ENCODE data around the gene MYL11.

The MYL11 gene

GRCh38 chr16:30369938-30370455, 4.6 kb upstream of the MYL11 start:
- H3K4me1 ChIP-seq, result peaks cover 64% of the 10 kb centered on the region
- H4K20me1 ChIP-seq, result peaks cover 48% of the 10 kb centered on the region
- peak overlapping the region; percentile 99 for H3K4me2 ChIP-seq
- H3K27me3 ChIP-seq, result no peaks in the 10 kb centered on the region
- peak overlapping the region; percentile 82 for H3K27ac ChIP-seq
- H3K4me3 ChIP-seq, result peak overlapping the region; percentile 88
- H3K9ac ChIP-seq, result peak overlapping the region; percentile 90
- no peak for TF ChIP-seq Cebpa-rat (IDR thresholded peaks at IDR 0.05)
- no peaks in the 10 kb centered on the region for H3K9me3 ChIP-seq
- H3K36me3 ChIP-seq, result peaks cover 26% of the 10 kb centered on the region

DNA sequence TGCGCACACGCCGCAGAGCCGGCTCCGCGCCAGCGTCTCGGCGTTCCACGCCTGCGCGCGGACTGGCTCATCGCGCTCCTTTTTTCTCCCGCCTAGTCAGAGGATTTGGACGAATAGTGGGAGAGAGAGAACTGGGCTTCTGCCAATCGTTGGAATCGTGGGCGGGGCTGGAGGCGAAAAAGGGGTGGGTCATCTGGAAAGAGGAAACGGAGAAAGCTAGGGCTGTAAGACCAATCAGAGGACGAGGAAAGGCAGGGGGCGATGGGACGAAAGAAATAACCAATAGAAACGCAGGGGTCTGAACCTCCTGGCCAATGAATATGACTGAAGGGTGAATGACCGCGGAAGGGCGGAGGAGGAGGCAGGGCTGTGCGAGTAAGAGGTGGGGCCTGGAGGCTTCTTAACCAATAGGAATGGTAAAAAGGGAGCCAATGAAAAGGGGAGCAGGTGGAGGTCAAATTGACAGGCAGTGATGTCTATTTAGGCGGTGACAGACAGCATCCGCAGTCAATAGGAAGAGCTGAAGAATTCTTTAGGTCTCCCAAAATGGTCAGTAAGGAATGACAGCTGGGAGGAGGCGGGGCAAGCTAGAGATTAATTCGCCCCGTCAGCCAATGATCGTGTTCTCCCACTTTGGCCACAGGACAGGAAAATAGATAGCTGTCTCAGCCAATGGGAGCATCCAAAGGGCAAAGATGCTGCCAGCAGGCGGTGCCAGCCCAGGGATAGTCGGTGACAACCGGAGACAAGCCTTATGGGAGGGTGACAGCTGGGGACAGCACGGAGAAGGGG, 4.0 kb upstream of the MYL11 start, which contains the start of gene TBC1D10B:
TBC1D10B (minus strand) TSS at position 39 of the 792 bp plus-strand sequence. CDS start 311 bp downstream, outside the sequence.
- H3K4me2 ChIP-seq, result peak within 1 kb of the TSS; percentile 99
- H3K4me1 ChIP-seq, result peaks cover 64% of the 10 kb centered on the region
- H4K20me1 ChIP-seq, result peaks cover 41% of the 10 kb centered on the region
- H3K27ac ChIP-seq, result peak within 1 kb of the TSS; percentile 82
- H3K27me3 ChIP-seq, result no peaks in the 10 kb centered on the region
- peaks cover 19% of the 10 kb centered on the region for H3K36me3 ChIP-seq
- peak within 1 kb of the TSS; percentile 90 for H3K9ac ChIP-seq
- H3K9me3 ChIP-seq, result no peaks in the 10 kb centered on the region
- TF ChIP-seq Cebpa-rat (IDR thresholded peaks at IDR 0.05), result no peak
- peak within 1 kb of the TSS; percentile 88 for H3K4me3 ChIP-seq

- TF ChIP-seq Cebpa-rat (IDR thresholded peaks at IDR 0.05), result no peak
- Histone ChIP-seq H3K36me3 (peaks cover 12% of the 10 kb centered on the region), H3K9me3 (no peaks in the 10 kb centered on the region), H3K4me3 (peak overlapping the region; percentile 66), H3K9ac (peak overlapping the region; percentile 74), H4K20me1 (peaks cover 34% of the 10 kb centered on the region), H3K4me2 (peak overlapping the region; percentile 89), H3K27ac (peak overlapping the region; percentile 76), H3K27me3 (no peaks in the 10 kb centered on the region), H3K4me1 (peaks cover 58% of the 10 kb centered on the region)
Observed at GRCh38 chr16:30371248-30371816, 3.3 kb upstream of the MYL11 start.

DNA sequence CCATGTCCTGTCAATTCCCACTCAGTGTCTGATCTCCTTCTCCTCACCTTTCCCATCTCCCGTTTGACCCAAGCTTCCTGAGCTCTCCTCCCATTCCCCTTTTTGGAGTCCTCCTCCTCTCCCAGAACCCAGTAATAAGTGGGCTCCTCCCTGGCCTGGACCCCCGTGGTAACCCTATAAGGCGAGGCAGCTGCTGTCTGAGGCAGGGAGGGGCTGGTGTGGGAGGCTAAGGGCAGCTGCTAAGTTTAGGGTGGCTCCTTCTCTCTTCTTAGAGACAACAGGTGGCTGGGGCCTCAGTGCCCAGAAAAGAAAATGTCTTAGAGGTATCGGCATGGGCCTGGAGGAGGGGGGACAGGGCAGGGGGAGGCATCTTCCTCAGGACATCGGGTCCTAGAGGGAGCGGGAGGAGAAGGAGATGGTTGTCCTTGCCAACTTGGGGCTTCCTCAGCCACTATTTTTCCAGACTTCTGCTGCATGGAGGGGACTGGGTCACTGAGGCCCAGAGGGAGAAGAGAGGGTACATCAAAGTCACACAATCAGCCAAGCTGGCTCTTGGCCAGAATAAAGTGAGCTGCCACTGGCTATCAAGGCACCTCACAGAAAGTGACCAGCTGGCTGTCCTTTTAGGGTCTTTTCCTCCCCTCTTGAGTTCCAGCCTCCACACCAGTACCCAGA, 2.4 kb upstream of the MYL11 start:
- TF ChIP-seq Cebpa-rat (IDR thresholded peaks at IDR 0.05), result no peak
- peaks cover 6% of the 10 kb centered on the region; the same call in 1 of the 2 replicates for H3K36me3 ChIP-seq
- peak overlapping the region; percentile 26; the same call in 1 of the 2 replicates for H3K9ac ChIP-seq

GRCh38 chr16:30372725-30373124, 1.9 kb upstream of the MYL11 start:
- no peaks in the 10 kb centered on the region for H3K9me3 ChIP-seq
- H3K4me1 ChIP-seq, result peaks cover 57% of the 10 kb centered on the region
- peaks cover under 1% of the 10 kb centered on the region; the same call in 1 of the 2 replicates for H3K36me3 ChIP-seq
- H3K4me3 ChIP-seq, result no peak overlapping the region
- no peak overlapping the region for H3K9ac ChIP-seq
- H3K4me2 ChIP-seq, result no peak overlapping the region
- H4K20me1 ChIP-seq, result peaks cover 20% of the 10 kb centered on the region
- H3K27ac ChIP-seq, result peak overlapping the region; percentile 76
- no peaks in the 10 kb centered on the region for H3K27me3 ChIP-seq
- TF ChIP-seq Cebpa-rat (IDR thresholded peaks at IDR 0.05), result no peak

More for the DNA sequence above, 2.4 kb upstream of the MYL11 start:
- Histone ChIP-seq H3K4me3 (no peak overlapping the region), H3K4me1 (peaks cover 58% of the 10 kb centered on the region), H3K27me3 (no peaks in the 10 kb centered on the region), H4K20me1 (peaks cover 26% of the 10 kb centered on the region), H3K9me3 (no peaks in the 10 kb centered on the region), H3K27ac (peak overlapping the region; percentile 76), H3K4me2 (peak overlapping the region; percentile 89)

- no peaks in the 10 kb centered on the region for H3K27me3 ChIP-seq
- no peaks in the 10 kb centered on the region for H3K9me3 ChIP-seq
- no peak for TF ChIP-seq Cebpa-rat (IDR thresholded peaks at IDR 0.05)
- no peaks in the 10 kb centered on the region for H3K36me3 ChIP-seq
- H3K4me3 ChIP-seq, result no peak overlapping the region
- no peak overlapping the region for H3K4me2 ChIP-seq
- no peak overlapping the region for H3K9ac ChIP-seq
- H3K27ac ChIP-seq, result no peak overlapping the region
- no peaks in the 10 kb centered on the region for H4K20me1 ChIP-seq
- peaks cover 62% of the 10 kb centered on the region for H3K4me1 ChIP-seq
Observed at GRCh38 chr16:30375864-30376263, 1.3 kb downstream of the MYL11 start.

GRCh38 chr16:30376461-30376902, 1.9 kb downstream of the MYL11 start:
- Histone ChIP-seq H3K9ac (no peak overlapping the region; the same call in 1 of the 2 replicates), H3K9me3 (no peaks in the 10 kb centered on the region), H3K4me3 (no peak overlapping the region), H3K27me3 (no peaks in the 10 kb centered on the region), H3K4me1 (peaks cover 64% of the 10 kb centered on the region), H4K20me1 (no peaks in the 10 kb centered on the region), H3K27ac (peak overlapping the region; percentile 98), H3K36me3 (no peaks in the 10 kb centered on the region), H3K4me2 (peak overlapping the region; percentile 92)
- no peak for TF ChIP-seq Cebpa-rat (IDR thresholded peaks at IDR 0.05)

DNA sequence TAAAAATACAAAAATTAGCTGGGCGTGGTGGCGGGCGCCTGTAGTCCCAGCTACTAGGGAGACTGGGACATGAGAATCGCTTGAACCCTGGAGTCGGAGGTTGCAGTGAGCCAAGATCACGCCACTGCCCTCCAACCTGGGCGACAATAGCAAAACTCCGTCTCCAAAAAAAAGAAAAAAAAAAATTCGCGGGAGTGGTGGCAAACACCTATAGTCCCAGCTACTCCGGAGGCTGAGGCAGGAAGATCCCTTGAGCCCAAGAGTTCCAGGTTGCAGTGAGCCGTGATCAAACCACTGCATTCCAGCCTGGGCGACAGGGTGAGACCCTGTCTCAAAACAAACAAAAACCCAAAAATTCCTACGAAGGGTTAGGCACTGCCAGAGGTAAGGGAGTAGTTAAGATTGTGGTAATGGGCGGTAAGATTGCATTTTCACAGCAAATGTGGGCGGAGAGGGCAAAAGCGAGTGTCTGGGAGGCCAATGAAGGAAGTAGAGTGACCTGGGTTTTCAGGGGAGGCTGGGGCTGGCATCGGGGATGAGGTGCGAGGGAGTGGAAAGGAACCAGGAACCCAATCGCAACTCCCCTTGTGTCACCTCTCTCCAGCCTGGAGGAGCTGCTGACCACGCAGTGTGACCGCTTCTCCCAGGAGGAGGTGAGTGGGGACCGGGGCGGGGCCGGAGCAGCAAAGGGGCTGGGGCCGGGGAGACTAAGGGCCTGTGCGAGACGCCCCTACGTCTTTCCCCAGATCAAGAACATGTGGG, 2.6 kb downstream of the MYL11 start:
- no peak for TF ChIP-seq Cebpa-rat (IDR thresholded peaks at IDR 0.05)
- H3K9ac ChIP-seq, result peak overlapping the region; percentile 90
- H3K4me1 ChIP-seq, result peaks cover 64% of the 10 kb centered on the region

GRCh38 chr16:30377812-30378235, 3.2 kb downstream of the MYL11 start:
- H4K20me1 ChIP-seq, result no peaks in the 10 kb centered on the region
- H3K27me3 ChIP-seq, result no peaks in the 10 kb centered on the region
- no peaks in the 10 kb centered on the region for H3K36me3 ChIP-seq
- peak overlapping the region; percentile 92 for H3K4me2 ChIP-seq
- TF ChIP-seq Cebpa-rat (IDR thresholded peaks at IDR 0.05), result no peak
- no peaks in the 10 kb centered on the region for H3K9me3 ChIP-seq
- H3K9ac ChIP-seq, result peak overlapping the region; percentile 90
- H3K4me3 ChIP-seq, result peak overlapping the region; percentile 75
- H3K27ac ChIP-seq, result peak overlapping the region; percentile 98
- peaks cover 64% of the 10 kb centered on the region for H3K4me1 ChIP-seq

More for the DNA sequence above, 2.6 kb downstream of the MYL11 start:
- Histone ChIP-seq H3K27ac (peak overlapping the region; percentile 98), H3K4me2 (peak overlapping the region; percentile 92), H3K9me3 (no peaks in the 10 kb centered on the region), H3K4me3 (peak overlapping the region; percentile 75), H3K36me3 (no peaks in the 10 kb centered on the region), H4K20me1 (no peaks in the 10 kb centered on the region), H3K27me3 (no peaks in the 10 kb centered on the region)

Measured in BLaER1 (cell line).